Endothelial cell of umbilical vein (primary cell): Measurements from ENCODE around the gene PFKFB1. TPM values are rescaled to one million over a fixed set of nuclear protein-coding genes. Genes with fewer than 3 reads are reported as not detected.

Experiments
- BruUV-seq: library from RNA; stranded (reverse); fragments of 400-500 nt; replicated peaks from 2 replicates; lab custom pipeline; 2021; lab: Mats Ljungman, UMichigan
- CTCF ChIA-PET: fragments of 300-600, 350-600 bp; sonication (Branson Sonifier 250); formaldehyde crosslinking; loops from one replicate; lab custom pipeline; 2021; ENCODE audit warnings: antibody characterized with exemption, inconsistent platforms; lab: Charles Lee
- POLR2A ChIA-PET: fragments of 300-600, 350-600 bp; sonication (Branson Sonifier 250); formaldehyde crosslinking; loops from one replicate; lab custom pipeline; 2021; ENCODE audit warnings: antibody characterized with exemption, inconsistent platforms; lab: Charles Lee
- DNase-seq: peaks from one replicate; pipeline ENCODE4 v3.0.0-alpha.2; 2011; ENCODE audit warnings: low read depth, low spot score
- FAIRE-seq: peaks from 2 replicates; lab custom pipeline; 2011; peaks lifted over from hg19 to GRCh38; lab: Jason Lieb, UNC
- H2AFZ ChIP-seq: 2 replicates; pipeline ENCODE4 v1.6.0; 2012; ENCODE audit warnings: low read depth, low read length, control low read depth, inconsistent platforms
- H3K27ac ChIP-seq: 2 replicates; pipeline ENCODE4 v1.5.1; 2011; ENCODE audit warnings: low read depth, mild to moderate bottlenecking, control low read depth, low read length, moderate library complexity; ENCODE audit not compliant: insufficient read depth
- H3K27me3 ChIP-seq, 2 experiments: 2 replicates each; pipeline versions ENCODE4 v1.6.0 to v1.6.1; 2011; ENCODE audit warnings: low read length in 2 of 2, mixed read lengths in 1 of 2; ENCODE audit not compliant: control insufficient read depth in 2 of 2, insufficient read depth in 2 of 2
- H3K36me3 ChIP-seq, 2 experiments: 2 replicates in 1 of 2; 3 replicates in 1 of 2; pipeline ENCODE4 v1.5.1; 2011; ENCODE audit warnings: low read length in 2 of 2, mild to moderate bottlenecking in 1 of 2, moderate library complexity in 1 of 2; ENCODE audit not compliant: control insufficient read depth in 2 of 2, insufficient read depth in 2 of 2; ENCODE audit errors: extremely low read depth in 1 of 2
- H3K4me1 ChIP-seq: 3 replicates; pipeline ENCODE4 v1.5.1; 2011; ENCODE audit warnings: mild to moderate bottlenecking, low read length; ENCODE audit not compliant: control insufficient read depth, insufficient read depth; ENCODE audit errors: extremely low read depth
- H3K4me2 ChIP-seq: 2 replicates; pipeline ENCODE4 v1.6.1; 2011; ENCODE audit warnings: low read length, control low read depth, mixed read lengths; ENCODE audit not compliant: insufficient read depth
- H3K4me3 ChIP-seq, 3 experiments: fragments of 200-600 bp in 1 of 3; sonication (generic), shearing (Covaris generic) in 1 of 3; replicated peaks in 1 of 3; 2 replicates each; pipeline ENCODE4 v1.5.1; 2011 to 2016; ENCODE audit warnings: control low read depth in 3 of 3, low read length in 3 of 3, mild to moderate bottlenecking in 2 of 3, inconsistent platforms in 1 of 3, low read depth in 1 of 3, moderate library complexity in 1 of 3; ENCODE audit not compliant: insufficient read depth in 1 of 3
- H3K79me2 ChIP-seq: 2 replicates; pipeline ENCODE4 v1.6.0; 2012; ENCODE audit warnings: low read length, inconsistent platforms; ENCODE audit not compliant: control insufficient read depth, insufficient read depth
- H3K9ac ChIP-seq: replicated peaks from 2 replicates; pipeline ENCODE3; 2011; ENCODE audit warnings: low read length, control low read depth; ENCODE audit not compliant: insufficient read depth; ENCODE audit errors: extremely low read depth
- H3K9me1 ChIP-seq: replicated peaks from 3 replicates; pipeline ENCODE4 v1.6.0; 2011; ENCODE audit warnings: mild to moderate bottlenecking, low read length; ENCODE audit not compliant: control insufficient read depth, insufficient read depth; ENCODE audit errors: extremely low read depth
- H3K9me3 ChIP-seq: replicated peaks from 2 replicates; pipeline ENCODE4 v1.5.1; 2012; ENCODE audit warnings: low read length, inconsistent platforms; ENCODE audit not compliant: control insufficient read depth, insufficient read depth
- H4K20me1 ChIP-seq: replicated peaks from 2 replicates; pipeline ENCODE3; 2011; ENCODE audit warnings: mild to moderate bottlenecking, low read length; ENCODE audit not compliant: control insufficient read depth, insufficient read depth; ENCODE audit errors: extremely low read depth
- EZH2 ChIP-seq: IDR thresholded peaks from 2 replicates; pipeline ENCODE4 v1.6.1; 2012; ENCODE audit warnings: borderline replicate concordance, low read depth, mild to moderate bottlenecking, moderate library complexity, low read length, inconsistent platforms; ENCODE audit not compliant: severe bottlenecking
- FOS ChIP-seq: IDR thresholded peaks from 2 replicates; pipeline ENCODE4 v1.6.1; 2011; ENCODE audit warnings: mild to moderate bottlenecking, low read length, moderate library complexity, borderline replicate concordance; ENCODE audit not compliant: insufficient read depth
- GATA2 ChIP-seq: IDR thresholded peaks from 2 replicates; pipeline ENCODE4 v1.7.0; 2011; ENCODE audit warnings: low read depth, mild to moderate bottlenecking, moderate library complexity, mixed read lengths, low read length; ENCODE audit not compliant: insufficient read length, insufficient read depth
- JUN ChIP-seq: IDR thresholded peaks from 2 replicates; pipeline ENCODE4 v1.6.1; 2011; ENCODE audit warnings: borderline replicate concordance, low read depth; ENCODE audit not compliant: insufficient read length, insufficient read depth
- MAX ChIP-seq: IDR thresholded peaks from 2 replicates; pipeline ENCODE4 v1.6.1; 2011; ENCODE audit not compliant: insufficient read depth, insufficient read length
- MYC ChIP-seq: IDR thresholded peaks from one replicate; pipeline ENCODE4 v1.6.1; 2011; ENCODE audit warnings: mild to moderate bottlenecking, low read depth, low read length
- POLR2AphosphoS5 ChIP-seq: IDR thresholded peaks from 2 replicates; pipeline ENCODE4 v1.6.1; 2012; ENCODE audit warnings: low read depth, mild to moderate bottlenecking, control low read depth, low read length, moderate library complexity; ENCODE audit not compliant: insufficient read depth
- dilution Hi-C: fragments of 300-500 bp; cut with MboI; formaldehyde crosslinking; loops from one replicate; pipeline ENCODE4 v1.15.0; 2019; ENCODE audit warnings: low sequenced_read_pairs; ENCODE audit not compliant: extremely low pct_ligation_motif_present
- intact Hi-C: fragments of 100-400 bp; cut with micrococcal nuclease; formaldehyde crosslinking; loops from one replicate; pipeline ENCODE4 v1.10.0; 2022
- polyA plus RNA-seq, 4 experiments: library from polyadenylated mRNA; depleted of rRNA in 3 of 4; stranded (reverse) in 3 of 4; unstranded in 1 of 4; fragments of >200 nt; gene quantifications; 2 replicates each; pipeline versions ENCODE4 v1.2.1 to v1.2.3, GENCODE V29; 2011 to 2012; ENCODE audit warnings: missing spikeins in 1 of 4
- total RNA-seq: library from RNA; stranded (reverse); gene quantifications from 2 replicates; pipeline ENCODE4 v1.2.3, GENCODE V29; 2021
- TF ChIP-seq, protein P1 (sequence below), 2 donors: IDR thresholded peaks; 1 replicate in 1 of 2; 2 replicates in 1 of 2; pipeline ENCODE4 v1.5.1; 2011; ENCODE audit warnings: low read length in 2 of 2, mild to moderate bottlenecking in 2 of 2, moderate library complexity in 2 of 2, control low read depth in 1 of 2, inconsistent platforms in 1 of 2, low read depth in 1 of 2; ENCODE audit not compliant: insufficient read depth in 1 of 2; ENCODE audit errors: extremely low read depth in 1 of 2

PFKFB1 gene
- total and polyA plus RNA-seq, 2 donors (not counting 3 experiments of a cell fraction or from before 2014, with no cell fraction given) = 0.18 to 0.20 TPM

DNA sequence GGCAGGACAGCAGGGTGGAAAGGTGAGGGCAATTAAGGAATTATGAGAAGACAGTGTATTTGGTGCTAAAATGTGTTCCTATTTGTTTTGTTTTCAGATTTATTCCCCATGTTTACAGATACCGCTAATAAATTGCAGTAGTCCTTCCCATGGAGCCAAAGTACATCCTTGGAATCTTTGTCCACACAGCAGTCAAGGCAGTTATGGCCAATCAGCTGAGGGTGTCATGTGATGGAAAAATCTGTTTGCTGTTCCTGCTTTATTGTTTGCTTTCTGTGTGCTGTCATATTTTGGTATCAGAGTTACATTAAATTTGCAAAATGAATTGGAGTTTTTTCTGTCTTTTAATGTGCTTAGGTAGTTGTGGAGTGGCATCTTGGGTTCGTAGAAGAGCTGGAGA is 62.9 kb downstream of the PFKFB1 start:
- Histone ChIP-seq H3K4me2 (no peak overlapping the region), H3K79me2 (no peaks in the 10 kb centered on the region), H3K27ac (no peak overlapping the region), H2AFZ (no peak overlapping the region), H3K9ac (no peak overlapping the region), H3K9me3 (no peaks in the 10 kb centered on the region), H3K27me3 (no peaks in the 10 kb centered on the region), H3K36me3 (peaks cover 0 to 10% of the 10 kb centered on the region in 2 experiments), H4K20me1 (no peaks in the 10 kb centered on the region), H3K4me1 (no peaks in the 10 kb centered on the region), H3K9me1 (no peaks in the 10 kb centered on the region), H3K4me3 (no peak overlapping the region)
- DNase-seq (no peak), FAIRE-seq (no peak)
- CTCF ChIA-PET = no interaction called here
- TF ChIP-seq MAX (no peak), FOS (no peak), EZH2 (no peak), GATA2 (no peak), POLR2AphosphoS5 (no peak), JUN (no peak), MYC (no peak)
- TF ChIP-seq, protein P1, sequence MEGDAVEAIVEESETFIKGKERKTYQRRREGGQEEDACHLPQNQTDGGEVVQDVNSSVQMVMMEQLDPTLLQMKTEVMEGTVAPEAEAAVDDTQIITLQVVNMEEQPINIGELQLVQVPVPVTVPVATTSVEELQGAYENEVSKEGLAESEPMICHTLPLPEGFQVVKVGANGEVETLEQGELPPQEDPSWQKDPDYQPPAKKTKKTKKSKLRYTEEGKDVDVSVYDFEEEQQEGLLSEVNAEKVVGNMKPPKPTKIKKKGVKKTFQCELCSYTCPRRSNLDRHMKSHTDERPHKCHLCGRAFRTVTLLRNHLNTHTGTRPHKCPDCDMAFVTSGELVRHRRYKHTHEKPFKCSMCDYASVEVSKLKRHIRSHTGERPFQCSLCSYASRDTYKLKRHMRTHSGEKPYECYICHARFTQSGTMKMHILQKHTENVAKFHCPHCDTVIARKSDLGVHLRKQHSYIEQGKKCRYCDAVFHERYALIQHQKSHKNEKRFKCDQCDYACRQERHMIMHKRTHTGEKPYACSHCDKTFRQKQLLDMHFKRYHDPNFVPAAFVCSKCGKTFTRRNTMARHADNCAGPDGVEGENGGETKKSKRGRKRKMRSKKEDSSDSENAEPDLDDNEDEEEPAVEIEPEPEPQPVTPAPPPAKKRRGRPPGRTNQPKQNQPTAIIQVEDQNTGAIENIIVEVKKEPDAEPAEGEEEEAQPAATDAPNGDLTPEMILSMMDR (IDR thresholded peaks at IDR 0.05; ENCODE audit: extremely low read depth in 1 of 2, insufficient read depth in 1 of 2, low read depth in 1 of 2, low read length in 2 of 2) = no peak
- no TSS peak for BruUV-seq
- dilution Hi-C loops = no loop called here
- POLR2A ChIA-PET = no interaction called here
- intact Hi-C loops = no loop called here
